GM21381 (cell line): Measurements from ENCODE around the gene NPR2.

Experiments used
- ATAC-seq: cut with Tn5 transposase; IDR thresholded peaks from one replicate; pipeline ENCODE4 v1.9.1; 2021; ENCODE audit warnings: mild to moderate bottlenecking, moderate library complexity; ENCODE audit not compliant: unreplicated experiment

The NPR2 gene

GRCh38 chr9:35791297-35791921, at the start of gene NPR2:
Gene NPR2, plus strand, starts transcription at chr9:35791591. Its CDS starts 818 bp downstream, at chr9:35792409.
- no peak for ATAC-seq

- ATAC-seq: no peak
Observed at GRCh38 chr9:35741740-35742139, 49.7 kb upstream of the NPR2 start.

GRCh38 chr9:35743452-35743851, 47.9 kb upstream of the NPR2 start:
- no peak for ATAC-seq

GRCh38 chr9:35743880-35744518, 47.4 kb upstream of the NPR2 start:
- no peak for ATAC-seq

GRCh38 chr9:35745569-35745968, 45.8 kb upstream of the NPR2 start:
- ATAC-seq: no peak

GRCh38 chr9:35746583-35746982, 44.8 kb upstream of the NPR2 start:
- no peak for ATAC-seq

- ATAC-seq: no peak
Observed at GRCh38 chr9:35748242-35748857, 43.0 kb upstream of the NPR2 start.

GRCh38 chr9:35748858-35749514, 42.4 kb upstream of the NPR2 start, which contains the start of the genes GBA2 and RGP1:
Gene GBA2, minus strand, starts transcription at chr9:35749228. Its CDS starts 524 bp downstream, at chr9:35748704.
Gene RGP1, plus strand, starts transcription at chr9:35749287. Its CDS starts 469 bp downstream, at chr9:35749756.
- peak; percentile 74 for ATAC-seq

GRCh38 chr9:35749515-35750255, 41.7 kb upstream of the NPR2 start:
- ATAC-seq: peak; percentile 33

GRCh38 chr9:35750256-35750531, 41.2 kb upstream of the NPR2 start:
- ATAC-seq: no peak

GRCh38 chr9:35753466-35753865, 37.9 kb upstream of the NPR2 start:
- ATAC-seq: no peak

- ATAC-seq: no peak
Observed at GRCh38 chr9:35754264-35754663, 37.1 kb upstream of the NPR2 start, which contains the start of gene MSMP. Gene MSMP, minus strand, starts transcription at chr9:35754276. Its CDS starts 147 bp downstream, at chr9:35754129.

- no peak for ATAC-seq
Observed at GRCh38 chr9:35755071-35755470, 36.3 kb upstream of the NPR2 start.

GRCh38 chr9:35756275-35757225, 34.8 kb upstream of the NPR2 start:
- ATAC-seq: peak; percentile 48

GRCh38 chr9:35757226-35757891, 34.0 kb upstream of the NPR2 start:
- peak; percentile 36 for ATAC-seq

GRCh38 chr9:35757892-35758275, 33.5 kb upstream of the NPR2 start:
- ATAC-seq: no peak

GRCh38 chr9:35758475-35759050, 32.8 kb upstream of the NPR2 start:
- ATAC-seq: no peak

- ATAC-seq: no peak
Observed at GRCh38 chr9:35759795-35760194, 31.6 kb upstream of the NPR2 start.

GRCh38 chr9:35760651-35761050, 30.7 kb upstream of the NPR2 start:
- ATAC-seq: no peak
